NCI-H510A (cell line): ENCODE measurements around the gene LYRM9.
"Not testable (repeated sequence)": the region's sequence is repeated elsewhere in the genome, so short reads cannot be mapped to it uniquely, and the experiment has no call there.

Experiments
- DNase-seq: peaks from one replicate; lab custom pipeline; 2025; lab: John Stamatoyannopoulos, UW

Gene LYRM9

DNA sequence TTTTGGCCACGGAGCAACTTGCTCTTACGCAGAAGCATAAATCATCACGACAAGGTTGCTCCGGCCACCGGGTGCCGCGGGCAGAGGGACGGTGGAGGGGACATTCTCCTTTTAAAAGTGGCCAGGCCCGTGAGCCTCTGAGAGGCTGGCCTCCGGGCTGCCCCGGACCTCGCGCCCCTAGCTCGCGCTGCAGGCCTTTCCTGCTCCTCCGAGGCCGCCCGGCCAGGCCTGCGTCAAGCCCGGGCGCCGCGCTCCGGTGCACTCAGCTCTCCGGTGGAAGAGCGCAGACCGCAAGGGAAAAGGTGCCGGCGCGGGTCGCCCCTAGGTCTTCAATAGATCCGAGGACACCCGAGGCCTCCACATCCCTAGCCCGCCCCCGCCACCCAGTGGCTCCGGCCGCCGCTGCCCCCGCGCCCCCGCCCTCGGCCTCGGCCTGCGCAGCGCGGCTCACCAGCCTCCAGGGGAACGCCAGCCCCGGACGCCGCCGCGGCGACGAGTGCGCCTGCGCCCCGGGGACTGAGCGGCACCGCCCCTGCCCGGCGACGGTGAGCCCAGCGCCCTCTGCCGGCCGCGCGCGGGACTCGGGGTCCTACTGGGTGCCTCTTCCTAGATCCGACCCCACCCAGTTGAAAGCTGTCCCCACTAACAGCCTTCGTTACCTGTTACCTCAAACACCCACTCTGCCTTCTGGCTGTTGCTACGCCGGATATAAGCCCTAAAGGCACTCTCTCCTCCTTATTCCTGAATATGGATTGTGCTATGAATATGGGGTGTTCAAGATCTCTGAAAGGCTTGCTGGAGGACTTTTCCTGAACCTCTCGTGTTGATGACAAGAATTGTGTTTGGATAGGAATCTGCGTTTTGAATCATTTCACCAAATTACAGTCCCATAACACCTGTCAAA, at the start of gene LYRM9:
LYRM9 (minus strand) TSS at position 500 of the 904 bp plus-strand sequence. CDS start 10,671 bp downstream, outside the sequence.
- DNase-seq, result peak; percentile 77

DNA sequence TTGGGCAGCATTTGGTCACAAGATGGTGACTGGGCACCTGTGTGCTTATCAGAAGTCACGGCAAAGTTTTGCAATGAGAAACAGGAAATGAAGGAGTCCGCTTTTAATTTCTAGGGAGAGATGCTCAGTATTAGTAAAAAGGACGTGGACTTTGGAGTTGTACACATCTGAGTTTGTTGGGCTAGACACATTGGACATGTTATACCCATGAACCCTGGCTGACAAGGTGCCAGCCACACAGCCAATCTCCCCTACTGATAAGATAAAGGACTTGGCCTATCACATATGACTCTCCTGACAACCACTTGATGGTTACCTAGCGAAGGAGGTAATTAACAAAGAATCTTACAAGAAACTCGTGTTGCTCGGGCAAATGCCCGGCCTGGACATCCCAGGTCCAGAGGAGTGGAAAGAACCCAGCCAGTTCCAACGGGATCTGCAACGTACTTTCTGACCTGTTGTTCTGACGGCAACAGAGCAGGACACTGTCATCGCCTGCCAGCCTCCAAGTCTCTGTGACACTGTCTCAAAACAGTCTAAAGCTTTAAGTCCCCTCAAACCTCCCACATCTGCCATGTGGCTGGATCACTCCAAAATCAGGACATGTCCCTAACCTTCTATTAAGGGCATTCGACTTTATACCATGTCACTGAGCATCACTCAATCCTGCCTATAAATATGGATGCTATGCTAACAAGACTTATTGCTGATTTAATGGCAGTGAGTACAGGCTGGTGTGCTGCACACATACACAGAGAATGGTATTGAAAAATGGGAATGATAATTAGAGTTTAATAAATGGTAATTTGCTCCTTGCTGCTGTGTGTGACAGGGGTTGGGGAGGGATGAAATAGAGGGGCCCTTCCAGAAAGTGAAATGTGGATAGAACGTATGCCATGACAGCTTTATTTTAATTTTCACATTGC, 47.6 kb upstream of the LYRM9 start:
- DNase-seq, result no peak

DNA sequence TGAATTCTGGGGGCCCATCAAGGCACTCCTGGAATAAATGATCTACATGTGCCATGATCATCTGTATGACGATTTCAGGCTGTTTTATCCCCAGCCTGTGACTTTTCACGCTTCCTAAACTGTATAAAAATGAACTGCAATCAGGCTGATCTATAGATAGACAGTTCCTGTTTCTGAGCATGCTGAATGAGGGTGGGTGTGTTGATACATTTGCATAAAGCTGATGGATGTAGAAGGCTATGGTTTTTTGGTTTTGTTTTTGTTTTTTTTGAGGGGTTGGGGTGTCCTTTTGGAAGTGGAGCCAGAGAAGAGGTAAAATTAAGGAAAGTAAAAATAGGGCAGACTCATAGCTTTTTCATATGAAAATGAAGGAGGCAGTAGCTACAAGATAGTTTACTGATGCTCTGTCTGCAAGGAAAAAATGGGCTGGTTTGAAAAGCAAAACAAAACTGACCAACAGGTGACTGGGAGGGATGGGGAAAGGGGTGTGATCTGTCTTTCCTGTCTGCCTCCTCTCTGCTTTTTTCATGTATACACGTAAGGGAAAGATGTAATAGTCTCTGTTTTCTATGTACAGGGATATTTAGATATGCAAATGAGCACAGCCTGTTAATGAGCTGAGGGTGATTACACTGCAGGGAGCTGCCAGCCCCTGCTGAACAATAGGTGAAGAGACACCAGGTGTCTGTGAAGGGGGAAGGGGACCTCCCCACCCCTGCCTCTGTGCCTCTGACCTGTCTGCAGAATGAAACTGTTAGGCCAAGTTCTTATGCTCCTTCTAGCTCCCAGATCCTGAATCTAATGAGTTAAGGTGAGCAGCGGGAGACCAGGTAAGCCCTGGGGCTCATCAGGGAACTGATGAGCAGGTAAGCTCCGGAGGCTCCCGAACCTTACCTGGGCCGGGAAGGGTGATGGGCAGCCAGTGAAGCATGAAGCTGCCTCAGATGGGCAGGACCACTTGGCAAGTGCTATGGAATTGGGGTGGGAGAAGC, 46.6 kb upstream of the LYRM9 start:
- no peak for DNase-seq

DNA sequence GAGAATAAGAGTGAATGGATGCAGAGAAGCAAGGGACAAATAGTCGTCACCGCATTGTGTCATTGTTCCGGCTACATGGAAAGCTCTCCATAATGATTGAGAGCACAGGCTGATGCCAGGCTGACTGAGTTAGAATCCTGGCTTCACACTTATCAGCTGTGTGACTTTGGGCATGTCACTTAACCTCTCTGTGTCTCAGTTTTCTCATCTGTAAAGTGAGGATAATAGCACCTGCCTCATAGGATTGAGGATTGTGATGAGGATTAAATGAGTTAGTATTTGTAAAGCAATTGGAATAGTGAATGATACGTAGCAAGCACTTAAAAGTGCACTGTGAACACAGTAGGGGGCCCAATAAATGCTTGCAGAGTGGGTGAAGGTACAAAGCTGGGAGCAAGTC, 45.7 kb upstream of the LYRM9 start:
- no peak for DNase-seq

DNA sequence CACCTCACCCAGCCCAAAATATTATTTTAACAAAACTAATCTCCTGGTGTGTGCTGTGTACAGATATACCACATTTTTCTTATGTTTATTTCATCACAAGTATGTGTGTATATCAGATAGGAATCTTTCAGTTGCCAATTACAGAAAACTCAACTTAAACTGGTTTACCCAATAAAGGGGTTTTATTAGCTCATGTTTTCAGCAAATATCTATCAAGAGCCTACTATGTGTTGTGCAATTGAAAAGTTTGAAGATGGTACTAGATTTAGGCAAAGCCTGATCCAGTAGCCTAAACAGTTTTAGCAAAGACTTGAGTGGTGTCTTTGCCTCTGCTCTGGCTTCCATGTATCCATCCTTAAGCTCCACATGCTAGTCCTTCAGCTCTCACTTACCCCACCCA, 45.1 kb upstream of the LYRM9 start:
- DNase-seq, result no peak

DNA sequence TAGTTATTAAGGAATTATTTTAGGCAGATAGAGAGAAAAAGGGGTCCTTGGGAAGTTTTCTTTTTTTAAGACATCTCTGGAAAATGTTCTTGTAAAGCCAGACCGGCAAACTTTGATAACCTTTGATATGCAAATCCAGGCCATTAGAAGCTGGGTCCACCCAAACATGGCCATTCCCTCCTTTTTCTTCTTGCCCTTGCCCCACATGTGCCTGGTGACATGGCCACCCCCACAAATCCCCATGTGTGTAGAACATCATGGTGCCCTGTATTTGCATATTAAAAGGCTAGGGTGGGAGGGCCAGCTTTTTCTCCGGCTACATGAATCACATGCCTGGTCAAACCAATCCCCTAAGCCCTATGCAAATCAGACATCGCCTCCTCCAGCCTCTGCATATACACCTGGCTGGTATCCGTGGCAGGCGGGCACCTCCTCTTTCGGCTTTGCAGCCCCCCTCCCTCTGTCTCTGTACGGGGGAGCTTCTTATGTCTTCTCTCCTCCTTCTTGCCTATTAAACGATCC, 43.9 kb upstream of the LYRM9 start:
- DNase-seq, result no peak

DNA sequence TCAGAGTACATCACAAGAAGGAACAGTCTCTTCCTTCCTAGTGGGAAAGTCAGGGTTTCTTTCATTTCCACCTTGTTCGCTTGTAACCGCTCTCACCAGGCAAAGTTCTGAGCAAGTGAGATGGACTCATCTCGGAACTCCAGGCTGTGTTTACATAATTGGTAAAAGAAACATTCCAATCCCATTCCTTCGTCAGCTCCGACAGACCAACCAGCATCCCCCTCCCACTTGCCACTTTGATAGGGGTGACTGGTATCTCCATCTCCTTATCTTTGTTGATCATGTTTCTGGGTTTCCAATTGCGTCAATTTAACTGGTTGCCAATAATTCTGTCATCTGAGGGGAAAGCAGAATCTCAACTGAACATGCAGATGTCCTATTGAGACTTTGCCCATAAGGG, 36.8 kb upstream of the LYRM9 start:
- no peak for DNase-seq

DNA sequence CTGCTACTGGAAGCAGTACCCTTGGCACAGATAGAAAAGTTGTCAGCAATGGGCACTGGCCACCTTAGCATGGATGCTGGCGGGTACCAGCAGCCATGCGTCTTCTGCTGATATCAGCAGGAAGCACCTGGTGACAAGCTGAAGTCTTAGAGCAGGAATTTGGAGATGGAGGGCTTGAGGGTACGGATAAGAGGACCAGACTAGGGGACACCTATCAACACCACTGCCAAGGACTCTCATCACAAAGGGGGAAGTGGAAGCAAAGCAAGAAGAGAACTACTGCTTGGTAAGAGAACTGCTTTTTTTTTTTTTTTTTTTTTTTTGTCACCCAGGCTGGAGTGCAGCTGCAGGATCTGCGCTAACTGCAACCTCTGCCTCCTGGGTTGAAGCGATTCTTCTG, 35.4 kb upstream of the LYRM9 start:
- DNase-seq, result no peak

DNA sequence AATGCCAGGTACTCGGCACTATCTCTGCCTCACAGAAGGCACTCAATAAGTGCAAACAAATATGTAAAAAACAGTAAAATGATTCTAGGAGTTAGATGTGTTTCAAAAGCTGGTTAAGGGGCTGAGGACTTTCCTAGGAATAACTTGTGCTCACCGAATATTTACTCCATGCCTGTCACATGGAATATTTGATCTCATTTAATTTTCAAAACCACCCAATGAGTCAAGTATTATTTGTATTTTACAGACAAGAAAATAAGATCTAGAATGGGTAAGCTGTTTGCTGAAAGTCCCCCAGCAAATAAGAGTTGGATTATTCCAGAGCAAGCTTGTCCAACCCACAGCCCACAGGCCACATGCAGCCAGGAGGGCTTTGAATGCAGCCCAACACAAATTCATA, 34.6 kb upstream of the LYRM9 start:
- DNase-seq, result no peak

DNA sequence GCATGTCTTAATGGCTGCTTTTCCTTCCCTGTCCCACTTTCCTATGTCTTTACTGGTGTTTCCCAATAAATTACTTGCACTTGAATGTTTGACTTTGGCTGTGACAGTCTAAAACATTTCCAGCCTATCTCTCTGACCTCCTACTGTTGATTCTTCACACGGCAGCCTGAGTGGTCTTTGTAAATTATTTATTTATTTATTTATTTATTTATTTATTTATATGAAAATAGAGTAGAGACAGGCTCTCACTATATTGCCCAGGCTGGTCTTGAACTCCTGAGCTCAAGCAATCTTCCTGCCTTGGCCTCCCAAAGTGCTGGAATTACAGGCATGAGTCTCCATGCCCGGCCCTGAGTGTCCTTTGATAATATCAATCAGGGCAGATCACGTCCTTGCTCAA, 28.4 kb upstream of the LYRM9 start:
- no peak for DNase-seq

DNA sequence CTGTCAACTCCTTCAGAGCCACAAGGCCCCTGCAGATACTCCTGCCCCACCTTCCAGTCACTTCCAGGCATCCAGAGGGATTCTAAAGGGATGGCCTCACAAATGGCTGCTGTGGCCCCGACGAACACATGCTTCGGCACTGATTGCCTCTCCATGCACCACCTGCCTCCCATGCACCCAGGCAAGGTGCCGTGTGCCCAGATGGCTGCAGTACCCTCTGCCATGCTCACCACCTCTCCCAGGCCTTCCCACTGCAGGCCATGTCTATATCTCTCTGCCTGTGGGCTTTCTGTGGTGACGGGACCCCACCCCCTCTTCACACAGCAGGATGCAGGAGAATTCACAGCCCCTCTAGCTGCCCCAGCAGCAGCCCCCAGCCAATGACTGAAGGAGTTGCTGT, 27.9 kb upstream of the LYRM9 start:
- no peak for DNase-seq

DNA sequence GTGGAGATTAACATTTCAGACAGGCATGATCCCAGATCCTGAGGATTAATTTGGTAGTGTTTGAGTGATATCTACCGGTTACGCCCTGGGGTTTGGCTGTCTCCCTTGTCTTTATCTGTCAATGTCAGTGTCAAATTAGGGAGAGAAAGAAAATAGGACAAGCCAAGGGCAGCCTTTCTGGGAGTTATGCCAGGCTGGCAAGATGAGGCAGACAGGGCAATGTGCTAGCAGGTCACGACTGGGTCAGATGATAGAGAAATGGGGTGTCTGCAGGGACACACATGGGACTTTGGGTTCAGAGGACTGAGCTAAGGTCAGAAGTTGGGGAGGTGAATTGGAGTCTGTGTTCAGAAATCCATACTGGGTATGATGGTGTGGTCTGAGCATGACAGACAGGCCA, 27.4 kb upstream of the LYRM9 start:
- DNase-seq, result no peak

DNA sequence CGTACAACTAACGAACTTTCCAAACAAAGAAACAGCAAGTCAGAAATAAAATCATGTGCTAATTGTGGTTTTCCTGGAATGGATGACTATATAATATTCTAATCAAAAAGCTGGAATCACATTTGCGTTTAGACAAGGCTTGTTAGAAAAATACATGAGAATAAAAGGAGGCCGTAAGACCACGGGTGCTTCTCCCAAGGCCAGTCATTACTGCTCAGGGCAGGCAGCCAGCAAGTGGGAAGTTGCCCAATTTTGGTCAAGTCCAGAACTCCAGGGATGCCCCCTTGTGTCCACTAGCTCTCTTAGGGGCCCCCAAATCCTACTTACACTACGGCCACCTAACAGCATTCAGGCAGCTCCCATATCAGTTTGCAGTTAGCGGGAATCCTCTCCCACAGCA, 25.9 kb upstream of the LYRM9 start:
- no peak for DNase-seq

DNA sequence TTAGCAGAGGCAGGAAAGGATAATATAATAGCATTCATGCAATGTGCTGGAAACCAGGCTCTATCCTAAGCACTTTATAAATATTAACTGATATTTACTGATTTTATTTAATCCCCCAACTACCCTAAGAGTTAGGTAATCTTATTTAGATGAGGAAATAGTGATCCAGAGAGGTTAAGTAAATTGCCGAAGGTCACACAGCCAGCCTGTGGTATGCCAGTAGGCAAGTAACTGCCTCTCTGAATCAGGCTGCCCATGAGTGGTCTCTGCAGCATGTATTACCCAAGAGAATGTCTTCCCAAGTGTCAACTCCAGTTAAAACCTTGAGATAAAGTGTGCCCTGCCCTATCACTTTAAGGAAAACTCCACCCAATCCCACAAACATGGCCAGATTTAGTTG, 25.3 kb upstream of the LYRM9 start:
- DNase-seq, result no peak

DNA sequence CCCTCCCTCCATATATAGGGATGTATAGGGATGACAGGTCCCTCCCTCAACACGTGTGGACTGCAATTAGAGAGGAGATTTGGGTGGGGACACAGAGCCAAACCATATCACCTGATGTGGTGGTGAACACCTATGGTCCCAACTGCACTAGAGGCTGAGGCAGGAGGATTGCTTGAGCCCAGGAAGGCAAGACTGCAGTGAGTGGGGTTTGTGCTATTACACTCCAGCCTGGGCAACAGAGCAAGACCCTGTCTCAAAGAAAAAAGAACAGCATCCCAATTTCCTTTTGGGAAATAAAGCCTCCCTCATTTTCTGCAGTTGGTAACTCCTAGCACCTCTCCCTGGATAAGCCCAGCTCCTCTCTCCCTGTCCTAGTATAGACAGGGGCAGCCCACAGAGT, 23.8 kb upstream of the LYRM9 start:
- DNase-seq, result no peak

DNA sequence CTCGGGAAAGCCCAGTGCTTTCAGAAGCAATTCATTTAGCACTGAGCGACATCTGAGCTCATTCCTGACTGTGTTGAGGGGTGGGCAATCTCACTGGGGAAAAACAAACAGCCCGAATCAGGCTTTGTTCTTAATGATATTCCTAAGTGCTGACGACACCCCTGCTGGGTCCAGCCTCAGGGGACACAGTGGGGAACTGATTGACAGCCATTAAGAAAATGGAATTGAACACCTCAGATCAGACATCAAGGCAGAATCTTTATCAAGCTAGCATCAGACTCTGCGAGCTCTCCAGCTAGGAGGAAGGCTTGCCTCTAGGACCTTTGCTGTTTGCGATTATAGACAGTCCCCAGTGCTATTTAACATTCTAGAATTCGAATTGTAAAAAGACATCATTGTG, 22.5 kb upstream of the LYRM9 start:
- DNase-seq, result no peak

DNA sequence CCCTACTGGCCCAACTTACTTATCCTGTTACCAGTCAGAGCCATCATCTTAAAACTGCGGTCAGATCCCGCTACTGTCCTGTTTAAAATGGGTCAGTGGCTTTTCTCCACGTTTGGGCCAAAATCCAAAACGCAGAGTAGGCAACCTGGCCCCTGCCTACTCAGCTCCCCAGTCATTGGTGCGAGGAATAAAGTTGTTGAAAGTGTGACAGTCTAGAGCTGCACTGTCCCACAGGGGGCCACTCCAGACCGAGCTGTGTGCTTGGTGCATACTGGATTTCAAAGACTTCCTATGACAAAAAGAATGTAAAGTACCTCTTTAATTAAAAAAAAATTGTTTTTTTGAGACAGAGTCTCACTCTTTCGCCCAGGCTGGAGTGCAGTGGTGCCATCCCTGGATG, 21.2 kb upstream of the LYRM9 start:
- no peak for DNase-seq

DNA sequence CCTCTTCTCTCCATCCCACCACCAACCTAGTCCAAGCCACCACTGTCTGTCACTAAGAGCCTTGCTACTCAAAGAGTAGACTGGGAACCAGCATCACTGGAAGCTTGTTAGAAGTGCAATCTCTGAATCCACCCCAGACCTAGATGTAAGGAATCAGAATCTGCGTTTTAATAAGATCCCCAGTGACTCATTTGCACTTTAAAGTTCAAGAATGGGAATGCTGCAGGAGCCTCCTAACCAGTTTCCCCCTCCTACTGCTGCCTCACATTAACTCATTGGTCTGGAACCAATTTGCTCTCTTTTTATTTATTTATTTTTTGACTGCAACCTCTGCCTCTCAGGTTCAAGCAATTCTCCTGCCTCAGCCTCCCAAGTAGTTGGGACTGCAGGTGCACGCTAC, 19.8 kb upstream of the LYRM9 start:
- DNase-seq, result no peak

DNA sequence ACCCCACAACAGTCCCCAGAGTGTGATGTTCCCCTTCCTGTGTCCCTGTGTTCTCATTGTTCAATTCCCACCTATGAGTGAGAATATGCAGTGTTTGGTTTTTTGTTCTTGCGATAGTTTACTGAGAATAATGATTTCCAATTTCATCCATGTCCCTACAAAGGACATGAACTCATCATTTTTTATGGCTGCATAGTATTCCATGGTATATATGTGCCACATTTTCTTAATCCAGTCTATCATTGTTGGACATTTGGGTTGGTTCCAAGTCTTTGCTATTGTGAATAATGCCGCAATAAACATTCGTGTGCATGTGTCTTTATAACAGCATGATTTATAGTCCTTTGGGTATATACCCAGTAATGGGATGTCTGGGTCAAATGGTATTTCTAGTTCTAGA, 19.1 kb upstream of the LYRM9 start:
- DNase-seq, result not testable (repeated sequence)

DNA sequence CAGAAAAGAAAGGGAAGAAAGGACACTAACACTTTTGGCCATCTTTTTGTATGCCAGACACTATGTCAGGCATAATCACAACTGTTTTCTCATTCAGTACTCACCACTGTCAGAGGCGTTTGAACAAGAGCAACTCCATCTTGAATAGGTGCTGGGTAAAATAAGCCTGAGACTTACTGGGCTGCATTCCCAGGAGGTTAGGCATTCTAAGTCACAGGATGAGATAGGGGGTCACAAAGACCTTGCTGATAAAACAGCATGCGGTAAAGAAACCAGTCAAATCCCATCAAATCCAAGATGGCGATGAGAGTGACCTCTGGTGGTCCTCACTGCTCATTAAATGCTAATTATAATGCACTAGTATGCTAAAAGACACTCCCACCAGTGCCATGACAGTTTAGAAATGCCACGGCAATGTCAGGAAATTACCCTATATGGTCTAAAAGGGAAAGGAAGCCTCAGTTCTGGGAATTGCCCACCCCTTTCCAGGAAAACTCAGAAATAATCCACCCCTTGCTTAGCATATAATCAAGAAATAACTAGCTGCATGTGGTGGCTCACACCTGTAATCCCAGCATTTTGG, 14.9 kb upstream of the LYRM9 start:
- no peak for DNase-seq

DNA sequence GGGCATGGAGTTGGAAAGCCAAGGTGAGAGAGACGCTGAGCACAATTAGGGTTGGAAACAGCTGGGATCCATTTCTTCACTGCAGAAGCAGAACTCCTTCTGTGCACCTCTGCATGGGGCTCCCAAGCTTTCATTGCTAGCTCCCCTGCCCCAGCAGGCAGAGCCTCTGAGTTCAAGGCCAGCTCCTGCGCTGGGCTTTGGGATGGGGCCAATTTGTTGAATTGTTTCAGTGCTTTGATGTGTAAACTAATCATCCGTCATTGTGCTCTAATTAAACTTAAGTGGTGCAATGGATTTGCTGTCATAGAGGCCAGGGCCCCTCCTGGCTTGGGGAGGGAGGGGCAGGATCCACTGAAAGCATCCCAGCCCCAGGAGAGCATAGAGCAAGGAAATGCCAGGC, 13.5 kb upstream of the LYRM9 start:
- no peak for DNase-seq
